ENCODE results near the gene ADAM12.

Gene ADAM12

GRCh38 chr10:126036515-126036914 lies 351.8 kb downstream of the ADAM12 start:
- TF ChIP-seq CTCF (IDR thresholded peaks at IDR 0.05; ENCODE audit: control extremely low read depth, extremely low read depth, low read depth, missing control alignments), result no peak
- ChIA-PET CTCF (interaction anchor here (1.6 kb wide), 1 partner anchor 10 kb away, joined by 4 read pairs; no protein-coding TSS in a partner anchor), POLR2A (no interaction called here)
- DNase-seq (ENCODE audit: extremely low spot score), result no peak

GRCh38 chr10:126034586-126034985 lies 353.7 kb downstream of the ADAM12 start:
- DNase-seq (ENCODE audit: extremely low spot score), result no peak
- POLR2A ChIA-PET, result no interaction called here
- TF ChIP-seq CTCF (IDR thresholded peaks at IDR 0.05; ENCODE audit: control extremely low read depth, extremely low read depth, low read depth, missing control alignments), result no peak
- CTCF ChIA-PET, result no interaction called here

GRCh38 chr10:126029999-126030398 lies 358.3 kb downstream of the ADAM12 start:
- DNase-seq (ENCODE audit: extremely low spot score), result no peak
- ChIA-PET CTCF (interaction anchor here (0.8 to 4.7 kb wide), 5 partner anchors 10 to 47 kb away, joined by 3 to 20 read pairs (median 3); no protein-coding TSS in a partner anchor), POLR2A (no interaction called here)
- TF ChIP-seq CTCF (IDR thresholded peaks at IDR 0.05; ENCODE audit: control extremely low read depth, extremely low read depth, low read depth, missing control alignments), result no peak

GRCh38 chr10:126027692-126028091 lies 360.6 kb downstream of the ADAM12 start:
- no peak for TF ChIP-seq CTCF (IDR thresholded peaks at IDR 0.05; ENCODE audit: control extremely low read depth, extremely low read depth, low read depth, missing control alignments)
- POLR2A ChIA-PET, result no interaction called here
- CTCF ChIA-PET, result interaction anchor here (1.0 to 4.7 kb wide), 2 partner anchors 9 to 10 kb away, joined by 4 to 20 read pairs; no protein-coding TSS in a partner anchor
- no peak for DNase-seq (ENCODE audit: extremely low spot score)

- no peak for DNase-seq (ENCODE audit: extremely low spot score)
- POLR2A ChIA-PET, result no interaction called here
- CTCF ChIA-PET, result interaction anchor here (1.2 kb wide), 1 partner anchor 17 kb away, joined by 3 read pairs; no protein-coding TSS in a partner anchor
- no peak for TF ChIP-seq CTCF (IDR thresholded peaks at IDR 0.05; ENCODE audit: control extremely low read depth, extremely low read depth, low read depth, missing control alignments)
Measured at GRCh38 chr10:126022841-126023240, 365.4 kb downstream of the ADAM12 start.

- POLR2A ChIA-PET, result no interaction called here
- CTCF ChIA-PET, result interaction anchor here (1.2 kb wide), 2 partner anchors 9 to 12 kb away, joined by 3 read pairs; no protein-coding TSS in a partner anchor
- TF ChIP-seq CTCF (IDR thresholded peaks at IDR 0.05; ENCODE audit: control extremely low read depth, extremely low read depth, low read depth, missing control alignments), result no peak
- no peak for DNase-seq (ENCODE audit: extremely low spot score)
Measured at GRCh38 chr10:126021833-126022500, 366.3 kb downstream of the ADAM12 start.
